COLO668 (cell line): ENCODE measurements around the gene PDGFRA.
"Not testable (repeated sequence)": the region's sequence is repeated elsewhere in the genome, so short reads cannot be mapped to it uniquely, and the experiment has no call there.

Experiments used
- DNase-seq: peaks from one replicate; lab custom pipeline; 2025; ENCODE audit not compliant: unreplicated experiment; lab: John Stamatoyannopoulos, UW

PDGFRA gene

GRCh38 chr4:54227256-54228055, 1.6 kb upstream of the PDGFRA start:
- peak; percentile 49 for DNase-seq

GRCh38 chr4:54228056-54228527, 1.0 kb upstream of the PDGFRA start:
- DNase-seq: peak; percentile 67

- DNase-seq: no peak
Measured at GRCh38 chr4:54228546-54228945, 547 bp upstream of the PDGFRA start.

- peak; percentile 24 for DNase-seq
Measured at GRCh38 chr4:54229631-54230483, 764 bp downstream of the PDGFRA start.

GRCh38 chr4:54230484-54231418, 1.7 kb downstream of the PDGFRA start:
- DNase-seq: peak; percentile 46

GRCh38 chr4:54231419-54231767, 2.3 kb downstream of the PDGFRA start:
- DNase-seq: no peak

- DNase-seq: peak; percentile 19
Measured at GRCh38 chr4:54231768-54232688, 2.9 kb downstream of the PDGFRA start.

GRCh38 chr4:54233277-54233696, 4.2 kb downstream of the PDGFRA start:
- DNase-seq: peak; percentile 89

GRCh38 chr4:54233697-54234496, 4.8 kb downstream of the PDGFRA start:
- peak; percentile 77 for DNase-seq

GRCh38 chr4:54234497-54235205, 5.6 kb downstream of the PDGFRA start:
- no peak for DNase-seq

- not testable (repeated sequence) for DNase-seq
Measured at GRCh38 chr4:54236316-54236715, 7.2 kb downstream of the PDGFRA start.

- DNase-seq: no peak
Measured at GRCh38 chr4:54237770-54238169, 8.7 kb downstream of the PDGFRA start.

- no peak for DNase-seq
Measured at GRCh38 chr4:54238389-54238788, 9.3 kb downstream of the PDGFRA start.

- DNase-seq: not testable (repeated sequence)
Measured at GRCh38 chr4:54241268-54241823, 12.3 kb downstream of the PDGFRA start.

GRCh38 chr4:54243541-54243940, 14.4 kb downstream of the PDGFRA start:
- not testable (repeated sequence) for DNase-seq

- not testable (repeated sequence) for DNase-seq
Measured at GRCh38 chr4:54252312-54252711, 23.2 kb downstream of the PDGFRA start.

GRCh38 chr4:54254116-54254914, 25.2 kb downstream of the PDGFRA start:
- no peak for DNase-seq
